ENCODE results near the gene MARS1. TPM values are rescaled to one million over a fixed set of nuclear protein-coding genes. Genes with fewer than 3 reads are reported as not detected.
"Not testable (repeated sequence)": the region's sequence is repeated elsewhere in the genome, so short reads cannot be mapped to it uniquely, and the experiment has no call there.

The MARS1 gene
- total and polyA plus RNA-seq, 2 experiments from 2014 or later, result 266 to 351 TPM

- H3K4me3 Mint-ChIP-seq; H3K4me1 Mint-ChIP-seq; H3K4me1 ChIP-seq (ENCODE audit: insufficient read depth); H3K27ac ChIP-seq (ENCODE audit: low read depth); H4K20me1 ChIP-seq (replicated peaks; ENCODE audit: insufficient read depth); H3K4me2 ChIP-seq; ATAC-seq; H3F3A ChIP-seq (replicated peaks; ENCODE audit: low read depth); H3K9me2 ChIP-seq (ENCODE audit: insufficient read depth); H3K36me3 ChIP-seq (ENCODE audit: insufficient read depth); H3K27ac Mint-ChIP-seq; H2AFZ ChIP-seq; H3K79me2 ChIP-seq (replicated peaks; ENCODE audit: insufficient read depth); DNase-seq (ENCODE audit: low spot score); H3K27me3 Mint-ChIP-seq (ENCODE audit: insufficient read depth, low read depth, poor library complexity); H3K4me3 ChIP-seq; H3K27me3 ChIP-seq (ENCODE audit: insufficient read depth): not testable (repeated sequence)
- Mint-ChIP-seq H3K36me3 (ENCODE audit: low read depth) (peaks cover 12% of the 10 kb centered on the region), H3K9me3 (peaks cover 18% of the 10 kb centered on the region)
Measured at GRCh38 chr12:57444337-57444736, 43.5 kb upstream of the MARS1 start.

GRCh38 chr12:57444744-57445143, 43.1 kb upstream of the MARS1 start:
- no peaks in the 10 kb centered on the region for H3K4me1 Mint-ChIP-seq
- ATAC-seq (no peak), DNase-seq (ENCODE audit: low spot score) (no peak)
- H3K36me3 Mint-ChIP-seq (ENCODE audit: low read depth), result peaks cover 12% of the 10 kb centered on the region
- H3K27me3 Mint-ChIP-seq (ENCODE audit: insufficient read depth, low read depth, poor library complexity), result peaks cover 9% of the 10 kb centered on the region
- no peaks in the 10 kb centered on the region for H3F3A ChIP-seq (replicated peaks; ENCODE audit: low read depth)
- H2AFZ ChIP-seq, result no peak overlapping the region
- H3K4me3 Mint-ChIP-seq, result no peak overlapping the region
- no peak overlapping the region for H3K27ac Mint-ChIP-seq
- H3K27me3 ChIP-seq (ENCODE audit: insufficient read depth), result no peaks in the 10 kb centered on the region
- H3K9me3 Mint-ChIP-seq, result peaks cover 18% of the 10 kb centered on the region
- no peaks in the 10 kb centered on the region for H3K4me1 ChIP-seq (ENCODE audit: insufficient read depth)
- no peaks in the 10 kb centered on the region for H3K79me2 ChIP-seq (replicated peaks; ENCODE audit: insufficient read depth)
- H3K4me3 ChIP-seq, result no peak overlapping the region
- H3K27ac ChIP-seq (ENCODE audit: low read depth), result no peak overlapping the region
- H3K9me2 ChIP-seq (ENCODE audit: insufficient read depth), result no peaks in the 10 kb centered on the region
- H3K4me2 ChIP-seq, result no peak overlapping the region
- TF ChIP-seq, protein P1, sequence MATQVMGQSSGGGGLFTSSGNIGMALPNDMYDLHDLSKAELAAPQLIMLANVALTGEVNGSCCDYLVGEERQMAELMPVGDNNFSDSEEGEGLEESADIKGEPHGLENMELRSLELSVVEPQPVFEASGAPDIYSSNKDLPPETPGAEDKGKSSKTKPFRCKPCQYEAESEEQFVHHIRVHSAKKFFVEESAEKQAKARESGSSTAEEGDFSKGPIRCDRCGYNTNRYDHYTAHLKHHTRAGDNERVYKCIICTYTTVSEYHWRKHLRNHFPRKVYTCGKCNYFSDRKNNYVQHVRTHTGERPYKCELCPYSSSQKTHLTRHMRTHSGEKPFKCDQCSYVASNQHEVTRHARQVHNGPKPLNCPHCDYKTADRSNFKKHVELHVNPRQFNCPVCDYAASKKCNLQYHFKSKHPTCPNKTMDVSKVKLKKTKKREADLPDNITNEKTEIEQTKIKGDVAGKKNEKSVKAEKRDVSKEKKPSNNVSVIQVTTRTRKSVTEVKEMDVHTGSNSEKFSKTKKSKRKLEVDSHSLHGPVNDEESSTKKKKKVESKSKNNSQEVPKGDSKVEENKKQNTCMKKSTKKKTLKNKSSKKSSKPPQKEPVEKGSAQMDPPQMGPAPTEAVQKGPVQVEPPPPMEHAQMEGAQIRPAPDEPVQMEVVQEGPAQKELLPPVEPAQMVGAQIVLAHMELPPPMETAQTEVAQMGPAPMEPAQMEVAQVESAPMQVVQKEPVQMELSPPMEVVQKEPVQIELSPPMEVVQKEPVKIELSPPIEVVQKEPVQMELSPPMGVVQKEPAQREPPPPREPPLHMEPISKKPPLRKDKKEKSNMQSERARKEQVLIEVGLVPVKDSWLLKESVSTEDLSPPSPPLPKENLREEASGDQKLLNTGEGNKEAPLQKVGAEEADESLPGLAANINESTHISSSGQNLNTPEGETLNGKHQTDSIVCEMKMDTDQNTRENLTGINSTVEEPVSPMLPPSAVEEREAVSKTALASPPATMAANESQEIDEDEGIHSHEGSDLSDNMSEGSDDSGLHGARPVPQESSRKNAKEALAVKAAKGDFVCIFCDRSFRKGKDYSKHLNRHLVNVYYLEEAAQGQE (IDR thresholded peaks at IDR 0.05; ENCODE audit: unreplicated experiment), result no peak
- TF ChIP-seq CREB1 (CRISPR knock-in tag; IDR thresholded peaks at IDR 0.05; ENCODE audit: low read depth), result no peak
- TF ChIP-seq EZH2 (IDR thresholded peaks at IDR 0.05; ENCODE audit: low read depth, unreplicated experiment), result no peak
- TF ChIP-seq POLR2AphosphoS5 (IDR thresholded peaks at IDR 0.05; ENCODE audit: low read depth), result no peak
- no peak for TF ChIP-seq NANOG (IDR thresholded peaks at IDR 0.05; ENCODE audit: borderline replicate concordance)
- no peaks in the 10 kb centered on the region for H3K36me3 ChIP-seq (ENCODE audit: insufficient read depth)
- no peaks in the 10 kb centered on the region for H4K20me1 ChIP-seq (replicated peaks; ENCODE audit: insufficient read depth)

DNA sequence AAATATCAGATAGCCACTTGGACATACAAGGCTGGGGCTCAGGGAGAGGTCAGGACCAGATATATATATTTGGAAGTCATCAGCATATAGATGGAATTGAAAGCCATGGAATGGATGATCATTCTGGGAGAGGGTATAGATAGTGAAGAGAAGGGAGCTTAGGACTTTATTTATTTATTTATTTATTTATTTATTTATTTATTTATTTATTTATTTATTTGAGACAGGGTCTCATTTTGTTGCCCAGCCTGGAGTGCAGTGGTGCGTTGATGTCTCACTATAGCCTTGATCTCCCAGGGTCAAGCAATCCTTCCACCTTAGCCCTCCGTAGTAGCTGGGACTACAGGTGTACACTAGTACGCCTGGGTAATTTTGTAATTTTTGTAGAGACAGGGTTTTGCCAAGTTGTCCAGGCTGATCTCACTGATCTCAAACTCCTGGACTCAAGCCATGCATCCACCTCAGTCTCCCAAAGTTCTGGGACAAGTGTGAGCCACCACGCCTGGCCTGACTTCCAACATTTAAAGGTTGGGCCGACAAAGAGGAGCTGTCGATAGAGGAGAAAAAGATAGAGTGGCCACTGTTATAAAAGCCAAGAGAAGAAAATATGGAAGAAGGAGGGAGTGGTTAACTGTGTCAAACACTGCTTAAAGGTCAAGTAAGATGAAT, 41.4 kb upstream of the MARS1 start:
- H3K27ac Mint-ChIP-seq, result no peak overlapping the region
- H3F3A ChIP-seq (replicated peaks; ENCODE audit: low read depth), result no peaks in the 10 kb centered on the region
- H3K4me3 Mint-ChIP-seq, result no peak overlapping the region
- H3K79me2 ChIP-seq (replicated peaks; ENCODE audit: insufficient read depth), result no peaks in the 10 kb centered on the region
- no peaks in the 10 kb centered on the region for H3K9me2 ChIP-seq (ENCODE audit: insufficient read depth)
- peaks cover 1% of the 10 kb centered on the region for H3K4me1 Mint-ChIP-seq
- H3K27ac ChIP-seq (ENCODE audit: low read depth), result no peak overlapping the region
- H3K36me3 ChIP-seq (ENCODE audit: insufficient read depth), result no peaks in the 10 kb centered on the region
- H3K27me3 Mint-ChIP-seq (ENCODE audit: insufficient read depth, low read depth, poor library complexity), result peaks cover 5% of the 10 kb centered on the region
- H3K4me2 ChIP-seq, result no peak overlapping the region
- no peak for TF ChIP-seq ETS1 (IDR thresholded peaks at IDR 0.05)
- no peak for TF ChIP-seq JUNB (IDR thresholded peaks at IDR 0.05; ENCODE audit: unreplicated experiment)
- TF ChIP-seq NANOG (IDR thresholded peaks at IDR 0.05; ENCODE audit: borderline replicate concordance), result no peak
- TF ChIP-seq, protein P1 (IDR thresholded peaks at IDR 0.05; ENCODE audit: unreplicated experiment), result no peak
- TF ChIP-seq ZNF114 (CRISPR knock-in tag; IDR thresholded peaks at IDR 0.05), result no peak
- TF ChIP-seq CREB1 (CRISPR knock-in tag; IDR thresholded peaks at IDR 0.05; ENCODE audit: low read depth), result no peak
- TF ChIP-seq STAT1 (IDR thresholded peaks at IDR 0.05; ENCODE audit: unreplicated experiment), result no peak
- TF ChIP-seq EZH2 (IDR thresholded peaks at IDR 0.05; ENCODE audit: low read depth, unreplicated experiment), result no peak
- no peak for TF ChIP-seq POLR2AphosphoS5 (IDR thresholded peaks at IDR 0.05; ENCODE audit: low read depth)
- peaks cover 7% of the 10 kb centered on the region; the same call in 2 of the 3 replicates for H3K36me3 Mint-ChIP-seq (ENCODE audit: low read depth)
- no peak overlapping the region for H2AFZ ChIP-seq
- ATAC-seq (no peak), DNase-seq (ENCODE audit: low spot score) (no peak)
- H3K4me1 ChIP-seq (ENCODE audit: insufficient read depth), result peaks cover under 1% of the 10 kb centered on the region
- H3K27me3 ChIP-seq (ENCODE audit: insufficient read depth), result no peaks in the 10 kb centered on the region
- no peaks in the 10 kb centered on the region for H4K20me1 ChIP-seq (replicated peaks; ENCODE audit: insufficient read depth)
- H3K9me3 Mint-ChIP-seq, result peaks cover 9% of the 10 kb centered on the region
- H3K4me3 ChIP-seq, result no peak overlapping the region

All from GM23338 (cell line).